HK-2 (cell line): ENCODE measurements around the gene ADAMTSL2.

ENCODE experiments used
- DNase-seq: peaks from one replicate; pipeline ENCODE4 v3.0.0-alpha.2; 2018; ENCODE audit not compliant: unreplicated experiment

ADAMTSL2 gene

DNA sequence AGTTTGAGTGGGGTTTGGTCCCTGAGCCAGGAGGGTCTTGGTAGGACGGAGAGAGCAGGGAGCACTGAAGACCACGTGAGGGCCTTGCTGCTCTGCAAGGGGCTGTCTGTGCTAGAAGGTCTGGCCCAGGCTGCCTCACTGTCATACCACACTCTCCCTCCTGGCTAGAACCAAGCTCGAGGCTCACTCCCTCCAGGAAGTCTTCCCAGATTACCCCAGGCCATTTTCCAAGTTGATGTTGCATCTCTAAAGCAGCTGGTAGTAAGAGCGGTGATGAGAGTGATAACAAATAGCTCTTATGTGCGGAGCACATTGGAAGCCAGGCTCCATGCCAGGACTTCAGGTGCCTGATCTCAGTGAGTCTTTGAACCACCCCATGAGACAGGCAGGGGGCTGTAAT is 16.3 kb upstream of the ADAMTSL2 start:
- no peak for DNase-seq

DNA sequence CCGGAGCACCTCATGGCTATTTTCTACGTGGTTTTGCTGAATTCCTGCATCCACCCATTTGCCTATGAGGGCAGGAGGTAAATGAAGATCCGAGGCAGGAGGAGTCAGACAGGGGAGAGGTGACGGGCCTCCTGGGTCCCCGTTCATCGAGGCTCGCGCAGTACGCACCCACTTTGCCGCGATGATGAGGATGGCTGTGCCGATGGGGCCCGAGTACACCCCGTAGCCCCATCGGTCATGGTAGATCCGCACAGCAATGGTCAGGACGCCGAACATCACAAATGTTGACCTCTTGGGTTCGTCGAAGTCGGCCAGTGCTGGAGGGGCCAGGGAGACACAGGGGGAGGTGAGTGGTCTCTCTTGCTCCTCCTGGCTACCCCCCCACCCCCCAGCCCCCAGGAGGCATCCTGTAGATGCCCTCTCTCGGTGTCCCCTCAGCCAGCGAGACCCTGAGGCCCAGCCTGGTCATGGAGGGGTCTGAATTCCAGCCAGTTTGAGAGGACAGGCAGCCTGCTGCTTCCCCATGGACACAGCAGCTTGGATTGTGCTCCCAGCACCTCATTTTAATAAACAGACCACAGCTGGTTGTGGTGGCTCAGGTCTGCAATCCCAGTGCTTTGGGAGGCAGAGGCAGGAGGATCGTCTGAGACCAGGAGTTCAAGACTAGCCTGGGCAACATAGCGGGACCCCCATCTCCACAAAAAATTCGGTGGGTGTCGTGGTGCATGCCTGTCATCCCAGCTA is 15.6 kb upstream of the ADAMTSL2 start:
- no peak for DNase-seq

DNA sequence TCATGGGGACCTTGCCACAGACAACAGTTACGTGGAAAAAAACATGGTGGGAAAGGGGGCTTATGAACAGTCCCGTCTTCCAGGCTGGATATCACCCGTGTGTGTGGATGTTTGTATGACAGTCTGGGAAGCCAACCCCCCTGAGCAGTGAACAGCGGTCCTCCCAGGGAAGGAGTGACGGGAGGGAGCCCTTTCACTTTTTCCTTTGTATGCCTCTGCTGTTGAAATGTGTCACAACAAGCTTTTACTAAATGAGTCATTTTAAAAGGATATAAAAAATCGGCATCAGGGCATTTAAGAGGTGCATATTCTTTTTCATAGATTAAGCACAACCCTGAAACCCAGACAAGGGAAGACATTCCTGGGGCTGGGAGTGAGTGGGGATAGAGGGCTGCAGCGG is 14.8 kb upstream of the ADAMTSL2 start:
- no peak for DNase-seq

DNA sequence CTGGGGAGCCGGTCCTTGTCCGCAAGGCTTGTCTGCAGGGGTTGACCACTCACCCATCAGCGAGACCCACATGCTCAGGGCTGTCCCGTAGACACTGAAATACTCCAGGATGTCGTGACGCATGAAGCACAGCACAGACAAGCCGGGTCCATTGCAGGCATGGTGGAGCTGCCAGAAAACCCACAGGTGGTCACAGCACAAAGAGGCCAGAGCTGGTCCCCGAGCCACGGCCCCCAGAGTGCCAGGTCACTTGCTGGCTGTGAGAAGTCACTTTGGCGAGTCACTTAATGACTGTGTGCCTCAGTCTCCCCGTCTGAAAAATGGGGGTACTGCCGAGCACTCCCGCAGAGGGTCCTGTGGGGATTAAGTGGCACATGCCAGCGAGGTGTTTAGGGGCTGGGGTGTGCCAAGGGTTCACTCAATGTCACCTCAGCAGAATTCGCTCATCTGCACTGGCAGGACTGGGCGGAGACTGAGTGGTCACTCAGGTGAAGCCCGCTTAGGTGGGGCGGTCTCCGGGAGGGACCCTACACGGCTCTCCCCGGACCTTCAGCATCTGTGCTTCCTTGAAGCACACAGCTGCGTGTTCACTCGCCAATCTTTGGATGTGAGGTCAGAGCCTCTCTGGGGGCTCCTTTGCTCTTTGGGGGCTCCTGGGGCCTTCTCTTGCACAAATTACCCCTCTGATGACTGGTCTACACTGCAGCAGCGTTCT is 14.2 kb upstream of the ADAMTSL2 start:
- no peak for DNase-seq

DNA sequence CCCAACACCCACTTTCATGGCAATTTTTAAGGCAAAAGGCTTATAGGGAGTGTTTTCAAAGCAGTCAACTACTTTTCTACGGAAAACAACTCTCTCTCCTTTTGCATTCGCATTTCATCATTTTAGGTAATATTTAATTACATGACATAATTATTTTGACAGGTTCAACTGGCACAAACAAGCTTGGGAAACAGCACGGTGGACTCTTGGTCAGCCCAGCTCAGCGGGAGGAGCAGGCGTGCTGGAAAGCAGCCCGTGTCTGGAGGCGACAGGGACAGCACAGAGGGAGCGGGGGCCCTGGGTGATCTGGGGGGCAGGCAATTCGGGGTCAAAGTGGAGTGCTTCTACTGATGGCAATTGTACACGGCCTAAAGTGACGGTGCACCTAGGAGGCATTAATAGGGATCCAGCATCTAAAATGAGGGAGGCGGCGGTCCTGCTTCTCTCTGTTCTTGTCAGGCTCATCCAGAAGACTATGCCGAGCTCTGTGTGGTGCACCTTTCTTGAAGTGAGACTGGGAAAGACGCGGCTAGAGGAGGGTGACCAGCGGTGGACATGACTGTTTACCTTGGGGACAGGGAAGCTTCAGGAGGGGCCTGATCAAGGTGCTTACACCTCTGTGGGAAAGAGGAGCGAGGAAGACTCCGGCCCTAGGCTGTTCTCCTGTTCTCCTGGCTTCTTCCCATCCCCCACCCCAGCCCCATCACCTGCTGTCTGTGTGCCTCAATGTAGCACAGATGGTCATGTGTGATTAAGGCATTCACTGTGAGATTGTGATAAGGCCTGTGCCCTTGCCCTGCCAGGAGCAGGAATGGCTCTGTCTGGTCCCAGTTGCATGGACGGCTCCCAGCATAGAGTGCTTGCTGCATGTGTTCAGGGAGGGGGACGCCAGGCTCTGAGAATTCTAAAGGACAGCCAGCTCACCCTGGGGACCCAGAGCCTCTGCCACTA is 13.1 kb upstream of the ADAMTSL2 start:
- no peak for DNase-seq

DNA sequence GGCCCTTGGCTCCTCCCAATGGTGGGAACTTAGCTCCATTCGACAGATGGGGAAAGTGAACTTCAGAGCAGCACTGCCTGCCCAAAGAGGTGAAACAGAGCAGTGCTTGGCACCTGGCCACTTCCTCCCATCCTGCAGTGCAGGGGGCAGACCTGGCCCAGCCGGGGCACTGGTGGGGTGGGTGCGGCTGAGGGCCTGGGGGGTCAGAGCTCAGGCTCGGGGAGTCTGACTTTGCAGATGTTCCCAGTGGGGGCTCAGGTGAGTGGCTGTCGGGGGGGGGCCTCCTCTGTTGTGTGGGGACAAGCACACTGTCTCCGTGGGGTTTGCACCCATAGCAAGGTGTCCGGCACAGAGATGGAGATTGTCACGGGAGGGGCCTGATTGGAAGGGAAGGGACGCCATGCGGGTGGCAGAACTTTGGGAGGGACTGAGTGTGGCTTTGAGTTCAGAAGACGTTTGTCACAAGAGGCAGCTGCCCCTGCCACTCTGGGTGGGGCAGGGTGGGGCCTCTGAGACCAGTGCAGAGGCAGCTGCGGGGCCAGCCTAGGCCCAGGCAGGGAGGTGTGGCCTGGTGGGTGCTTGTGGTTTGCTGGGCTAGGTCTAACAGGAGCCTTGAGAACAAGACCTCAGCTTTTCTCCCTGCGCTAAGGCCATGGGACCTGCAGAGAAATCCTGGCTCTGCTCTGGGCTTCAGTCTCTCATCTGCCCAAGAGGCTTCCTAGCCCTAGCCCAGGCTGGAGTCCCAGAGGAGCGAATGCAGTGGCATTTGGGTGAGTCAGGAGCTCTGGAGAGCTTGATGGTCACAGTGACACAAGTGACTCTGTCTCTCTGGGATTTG is 12.2 kb upstream of the ADAMTSL2 start:
- DNase-seq = no peak

DNA sequence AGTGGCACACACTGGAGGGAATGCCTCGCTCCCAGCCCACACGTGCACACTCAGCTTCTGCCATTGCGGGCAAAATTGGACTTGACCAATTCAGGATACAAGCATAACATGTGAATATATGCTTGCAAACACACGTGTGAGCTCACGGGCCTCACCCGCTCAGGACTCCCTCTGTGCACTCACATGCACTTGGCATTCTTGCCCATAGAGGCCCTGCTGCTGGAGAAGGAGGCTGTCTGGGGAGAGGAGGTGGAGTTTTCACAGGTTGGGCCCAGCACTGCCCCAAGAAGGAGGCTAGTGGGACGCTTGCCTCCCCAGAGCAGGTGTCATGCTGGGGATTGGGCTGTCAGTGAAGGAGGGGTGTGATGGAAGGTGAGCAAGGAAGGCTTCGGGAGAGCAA is 11.4 kb upstream of the ADAMTSL2 start:
- DNase-seq = no peak

DNA sequence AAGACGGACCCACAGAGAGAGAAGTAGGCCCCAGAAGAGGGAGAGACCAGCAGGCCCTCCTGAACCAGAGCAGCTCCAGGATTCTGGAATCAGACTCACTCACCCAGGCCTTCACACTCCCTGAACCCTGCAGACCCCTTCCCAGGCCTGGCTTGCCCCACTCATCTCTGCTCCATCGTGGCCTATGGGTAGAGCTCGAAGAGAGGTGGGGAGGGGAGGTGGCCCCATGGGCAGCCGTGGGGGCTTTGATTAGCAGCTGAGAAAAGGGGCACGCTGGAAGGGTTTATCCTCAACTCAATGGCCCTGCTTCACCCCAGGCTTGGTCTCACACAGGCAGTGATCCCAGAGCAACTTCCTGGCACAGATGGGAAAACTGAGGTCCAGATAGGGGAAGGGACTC is 10.4 kb upstream of the ADAMTSL2 start:
- DNase-seq = no peak

DNA sequence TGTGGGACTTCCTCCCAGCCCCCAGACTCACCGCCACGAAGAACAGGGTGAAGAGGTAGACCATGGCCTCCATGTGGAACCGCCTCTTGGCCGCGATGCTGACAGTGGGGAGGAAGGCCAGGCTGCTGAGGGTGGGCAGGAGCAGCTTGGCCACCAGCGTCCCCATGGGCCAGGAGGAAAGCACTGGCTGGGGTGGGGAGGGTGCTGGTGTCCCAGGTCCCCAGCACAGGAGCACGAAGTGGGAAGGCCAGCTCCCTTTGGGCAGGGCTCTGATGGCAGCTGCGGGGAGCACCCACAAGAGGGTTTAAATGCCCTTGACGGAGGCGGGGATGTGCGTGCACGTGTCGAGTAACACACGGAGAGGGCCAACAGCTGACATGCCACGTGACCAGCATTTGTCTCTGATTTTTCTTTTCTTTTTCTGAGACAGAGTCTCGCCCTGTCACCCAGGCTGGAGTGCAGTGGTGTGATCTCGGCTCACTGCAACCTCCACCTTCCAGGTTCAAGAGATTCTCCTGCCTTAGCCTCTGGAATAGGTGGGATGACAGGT is 9.8 kb upstream of the ADAMTSL2 start, which contains the start of gene MYMK:
TSS of gene MYMK (minus strand) at position 281 of the 550 bp plus-strand sequence. CDS start at position 166, 115 bp downstream.
- DNase-seq = no peak

DNA sequence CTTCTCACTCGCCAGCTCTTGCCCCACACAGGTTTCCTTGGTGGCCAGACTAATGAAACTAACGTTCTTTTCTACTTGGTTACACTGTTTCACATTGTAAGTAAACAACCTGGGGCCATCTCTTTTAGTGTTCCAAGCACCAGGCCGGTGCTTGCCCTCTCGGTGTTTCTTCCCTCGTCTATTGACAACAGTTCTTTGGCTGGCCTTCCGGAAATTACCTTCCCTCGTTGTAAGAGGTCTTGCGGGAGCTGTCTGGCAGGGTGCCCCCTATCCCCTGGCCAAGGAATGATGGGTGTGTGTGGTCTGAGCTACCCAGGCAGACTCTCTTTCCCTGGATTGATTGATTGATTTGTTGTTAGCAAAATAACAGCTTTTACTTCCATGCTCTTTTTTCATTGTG is 8.8 kb upstream of the ADAMTSL2 start:
- no peak for DNase-seq

DNA sequence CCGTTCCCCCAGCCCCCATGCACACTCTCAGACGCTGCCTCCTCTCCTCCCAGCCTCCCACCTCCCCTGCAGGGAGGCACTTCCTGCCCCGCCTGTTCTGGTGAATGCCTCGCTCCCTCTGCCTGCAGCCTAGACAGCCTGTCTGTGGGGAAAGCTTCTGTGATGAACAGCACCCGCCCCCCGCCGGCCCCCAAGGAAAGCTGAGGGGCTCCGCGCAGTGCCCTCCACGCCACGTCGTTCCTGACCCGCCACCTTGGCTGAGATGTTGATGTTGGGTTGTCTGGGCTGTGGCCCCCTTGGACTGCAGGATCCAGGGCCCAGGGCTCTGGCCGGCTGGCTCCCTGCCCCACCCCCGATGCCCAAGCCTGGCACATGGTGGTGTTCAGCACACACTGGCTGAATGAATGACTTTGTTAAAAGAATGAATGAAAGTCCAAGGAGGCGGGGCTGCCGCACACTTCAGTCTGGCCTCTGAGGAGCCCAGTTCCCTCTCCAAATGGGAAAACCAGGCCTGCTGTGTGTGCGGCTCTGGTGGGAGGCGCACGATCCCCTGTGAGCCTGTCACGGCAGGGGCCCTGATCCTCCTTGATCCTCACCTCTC is 7.7 kb upstream of the ADAMTSL2 start:
- no peak for DNase-seq

DNA sequence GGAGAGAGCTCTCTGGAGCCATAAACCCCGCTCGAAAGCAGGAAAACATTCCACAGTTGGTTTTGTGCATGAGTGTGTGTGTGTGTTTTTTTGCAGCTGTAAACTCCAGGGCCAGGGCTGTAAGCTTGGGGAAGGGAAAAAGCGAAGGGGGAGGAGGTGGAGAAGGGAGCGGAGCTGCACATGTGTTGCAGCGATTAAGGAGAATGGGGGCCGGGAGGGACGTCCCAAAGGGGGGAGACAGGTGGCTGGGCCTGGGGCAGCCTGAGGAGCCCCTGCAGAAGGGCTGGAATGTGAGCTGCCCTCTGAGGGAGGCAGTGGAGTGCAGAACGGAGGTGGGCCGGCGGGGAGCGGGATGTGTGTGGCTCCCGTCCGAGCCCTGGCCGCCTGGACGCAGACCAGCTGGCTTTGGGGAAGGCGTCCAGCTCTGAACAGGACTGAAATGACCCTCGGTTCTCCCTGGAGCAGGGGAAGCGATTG is 7.0 kb upstream of the ADAMTSL2 start:
- no peak for DNase-seq

DNA sequence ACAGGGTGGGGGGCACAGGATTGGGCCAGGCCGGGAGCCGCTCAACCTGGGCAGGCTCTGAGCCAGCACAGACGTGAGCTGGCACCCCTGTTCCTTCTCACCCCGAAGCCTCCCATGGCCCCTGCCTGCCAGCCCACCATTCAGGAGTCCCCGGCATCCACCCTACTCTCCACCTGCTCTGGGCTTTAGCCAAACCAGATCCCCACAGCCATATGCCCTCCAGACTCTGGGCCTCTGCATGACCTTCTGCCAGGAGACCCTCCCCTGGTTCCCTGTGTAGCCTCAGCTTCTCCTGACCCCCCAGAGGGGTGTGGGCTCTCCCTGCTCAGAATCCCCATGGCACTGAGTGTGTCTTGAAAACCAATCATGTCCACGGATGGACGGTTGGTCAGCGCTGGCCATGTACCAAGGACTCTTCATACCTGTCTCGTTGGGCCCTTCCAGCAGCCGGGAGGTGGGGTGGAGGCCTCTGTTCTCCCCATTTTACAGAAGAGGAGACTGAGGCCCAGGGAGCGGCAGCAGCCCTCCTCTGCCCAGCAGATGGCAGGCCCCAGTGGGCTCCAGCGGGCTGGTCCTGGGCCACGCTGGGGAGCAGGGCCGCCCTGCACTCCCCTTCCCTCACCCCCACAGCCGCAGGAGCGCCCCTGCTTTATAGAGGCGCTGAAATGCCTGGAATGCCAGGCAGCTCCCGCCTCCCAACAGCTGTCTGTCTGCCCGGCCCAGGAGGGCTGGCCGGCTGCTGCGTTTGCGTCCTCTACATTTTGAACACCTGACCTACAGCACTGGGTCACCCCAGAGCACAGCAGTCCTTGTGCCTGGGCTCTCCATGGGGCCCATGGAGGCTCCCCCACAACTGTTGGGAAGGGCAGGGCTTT is 6.3 kb upstream of the ADAMTSL2 start:
- DNase-seq = no peak

DNA sequence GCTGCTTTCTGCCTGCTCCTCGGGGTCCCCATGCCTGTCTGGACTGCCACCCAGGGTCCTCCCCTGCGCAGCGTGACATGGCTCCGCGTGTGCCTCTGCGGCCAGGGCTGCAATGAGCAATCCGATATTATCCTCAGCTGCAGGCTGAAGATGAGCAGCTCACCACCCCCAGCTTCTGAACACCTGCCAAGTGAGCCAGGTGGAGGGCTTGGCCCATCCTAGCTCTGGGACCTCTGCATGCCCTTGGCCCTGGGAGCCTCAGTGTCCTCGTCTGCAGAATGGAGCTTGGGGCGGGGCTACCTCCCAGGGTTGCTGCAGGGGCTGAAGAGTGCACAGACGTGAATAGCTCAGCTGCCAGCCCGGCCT is 5.6 kb upstream of the ADAMTSL2 start:
- no peak for DNase-seq

DNA sequence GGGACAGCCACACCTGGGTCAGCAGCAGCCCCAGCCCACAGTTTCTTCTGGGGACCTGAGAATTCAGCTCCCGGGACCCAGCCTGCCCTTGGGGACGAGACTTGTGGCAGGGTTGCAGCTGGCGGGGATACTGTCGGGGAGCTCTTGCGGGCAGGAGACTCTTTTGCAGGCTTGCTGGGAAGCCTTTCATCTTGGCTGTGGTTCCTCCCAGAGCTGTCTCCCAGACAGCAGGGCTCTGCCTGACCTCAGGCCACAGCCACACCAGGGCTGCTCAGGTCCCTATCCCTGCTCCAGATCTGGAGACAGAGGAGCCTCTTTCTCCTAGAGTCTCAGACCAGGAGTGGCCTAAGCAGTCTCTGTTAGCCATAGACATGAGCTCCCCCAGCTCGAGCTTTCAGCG is 5.0 kb upstream of the ADAMTSL2 start:
- DNase-seq = no peak

DNA sequence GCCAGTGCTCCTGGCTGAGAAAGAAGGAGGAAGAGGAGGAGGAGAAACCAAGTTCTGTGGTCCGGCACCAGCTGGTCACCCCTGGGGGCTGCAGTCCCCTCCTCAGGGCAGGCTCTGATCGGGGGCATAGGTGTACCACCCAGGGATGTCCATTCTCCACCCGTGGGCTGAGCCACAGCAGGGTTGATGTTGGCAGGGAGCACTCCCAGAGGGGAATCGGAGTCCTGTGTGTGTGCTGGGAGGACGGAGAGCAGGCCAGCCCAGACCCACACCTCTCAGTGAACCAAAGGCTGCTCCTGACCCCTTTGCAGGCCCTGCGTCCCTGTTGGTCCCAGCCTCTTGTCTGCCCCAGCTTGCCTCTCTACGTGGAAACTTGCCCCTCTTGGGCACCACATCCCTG is 4.6 kb upstream of the ADAMTSL2 start:
- DNase-seq = no peak

DNA sequence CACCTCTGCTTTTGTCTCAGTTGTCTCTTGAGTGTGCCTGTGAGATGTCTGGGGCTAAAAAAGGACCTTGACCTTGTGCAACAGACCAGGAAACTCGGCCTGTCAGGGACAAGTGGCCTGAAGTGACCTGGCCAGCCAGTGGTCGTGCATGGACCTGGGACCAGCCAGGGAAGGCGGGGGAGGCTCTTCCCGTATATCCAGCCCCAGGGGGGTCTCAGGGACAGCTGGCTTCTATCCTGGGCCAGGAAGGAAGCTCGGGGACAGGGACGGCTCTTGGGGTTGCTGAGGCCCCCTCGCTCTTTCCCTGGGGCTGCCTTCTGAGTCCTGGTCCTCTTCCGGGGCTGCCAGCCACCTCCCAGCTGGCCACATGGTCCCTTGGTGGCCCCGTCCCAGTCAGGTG is 3.2 kb upstream of the ADAMTSL2 start:
- no peak for DNase-seq

DNA sequence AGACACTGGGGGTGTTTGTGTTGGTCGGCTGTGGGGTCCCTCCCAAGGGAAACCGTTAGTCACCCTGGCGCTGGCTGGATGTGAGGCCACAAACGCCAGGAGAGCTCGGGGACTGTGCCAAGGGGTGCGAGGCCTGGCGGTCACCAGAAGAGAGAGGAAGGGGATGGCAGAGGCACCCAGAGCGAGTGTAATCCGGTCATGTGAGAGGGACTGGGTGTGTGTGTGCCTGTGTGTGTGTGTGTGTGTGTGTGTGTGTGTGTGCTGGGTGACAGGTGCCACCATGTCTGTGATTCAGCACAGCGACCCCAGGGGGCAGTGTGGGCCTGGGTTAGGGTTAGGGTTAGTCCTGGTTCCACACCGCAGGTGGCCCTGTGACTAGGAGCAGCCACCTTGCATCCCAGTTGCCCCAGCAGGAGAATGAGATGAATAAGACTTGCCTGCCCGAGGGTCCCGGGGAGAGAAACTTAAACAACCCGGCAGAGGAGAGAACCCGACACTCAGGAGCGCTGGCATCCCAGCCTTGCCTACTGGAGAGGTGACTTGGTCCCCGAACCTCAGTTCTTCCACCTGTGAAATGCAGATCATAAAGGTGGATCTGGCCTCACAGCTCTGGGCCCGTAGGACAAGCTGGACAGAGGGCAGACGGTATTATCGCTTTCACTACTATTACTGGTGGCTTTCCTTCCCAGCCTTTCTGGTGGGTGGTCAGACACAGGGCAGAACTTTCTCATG is 1.4 kb upstream of the ADAMTSL2 start:
- DNase-seq = peak; percentile 54

DNA sequence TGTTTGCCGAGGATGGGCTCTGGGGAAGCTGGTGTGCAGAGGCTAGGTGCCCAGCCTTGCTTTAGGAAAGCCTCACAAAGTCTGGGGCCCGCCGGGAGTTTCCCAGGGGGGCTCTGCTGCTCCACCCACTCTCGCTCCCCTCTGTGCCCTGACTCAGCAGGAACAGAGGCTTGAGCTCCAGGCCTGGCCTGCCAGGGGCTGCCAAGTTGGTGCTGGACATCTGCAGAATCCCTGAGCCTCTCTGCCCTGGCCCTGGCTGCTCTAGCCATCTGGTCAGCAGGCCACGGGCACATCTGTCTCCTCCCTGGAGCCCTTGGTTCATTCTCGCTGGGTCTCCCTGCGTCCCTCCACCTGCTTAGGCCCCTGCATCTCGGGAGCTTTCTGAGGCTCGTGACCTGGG is 647 bp upstream of the ADAMTSL2 start:
- DNase-seq = no peak
